ENCODE measurements around the gene TRO.

The TRO gene

GRCh38 chrX:54950730-54951375 is 30.2 kb downstream of the TRO start:
- no peak for DNase-seq (ENCODE audit: low spot score)

GRCh38 chrX:54961750-54962149 is 41.1 kb downstream of the TRO start:
- no peak for DNase-seq (ENCODE audit: low spot score)

GRCh38 chrX:54964766-54965497 is 44.3 kb downstream of the TRO start:
- DNase-seq (ENCODE audit: low spot score): no peak

- DNase-seq (ENCODE audit: low spot score): no peak
These were observed 56.8 kb downstream of the TRO start for GRCh38 chrX:54977387-54977786.

- no peak for DNase-seq (ENCODE audit: low spot score)
These were observed 57.8 kb downstream of the TRO start for GRCh38 chrX:54978448-54978847.

GRCh38 chrX:54979432-54979831 is 58.8 kb downstream of the TRO start:
- no peak for DNase-seq (ENCODE audit: low spot score)

- no peak for DNase-seq (ENCODE audit: low spot score)
These were observed 59.7 kb downstream of the TRO start for GRCh38 chrX:54980334-54980733.

Small RNA genes within 50 kb of the gene (small RNA-seq; reads per million reads assigned to genes)
- 0 reads per million in 2 experiments for gene RF00614
